T-cell (primary cell): ENCODE measurements around the gene DPP4. TPM values are rescaled to one million over a fixed set of nuclear protein-coding genes. Genes with fewer than 3 reads are reported as not detected.
"Not testable (repeated sequence)": the region's sequence is repeated elsewhere in the genome, so short reads cannot be mapped to it uniquely, and the experiment has no call there.

Experiments
- ATAC-seq, 4 experiments: fragments of 200-7000 bp in 3 of 4; fragments of 150-1000 bp in 1 of 4; cut with Tn5 transposase; replicated peaks in 1 of 4; 1 replicate in 3 of 4; 2 replicates in 1 of 4; pipeline ENCODE4 v1.10.0; 2021; ENCODE audit warnings: moderate library complexity in 3 of 4, mild to moderate bottlenecking in 2 of 4, moderate number of reproducible peaks in 1 of 4
- CTCF ChIA-PET, 2 donors: fragments of 300-600 bp; sonication (Branson Sonifier 250); formaldehyde crosslinking; loops; one replicate each; lab custom pipeline; 2022; ENCODE audit warnings: antibody characterized with exemption in 2 of 2; lab: Charles Lee
- POLR2A ChIA-PET, 2 donors: fragments of 300-600 bp; sonication (Branson Sonifier 250); formaldehyde crosslinking; loops; one replicate each; lab custom pipeline; 2022; ENCODE audit warnings: antibody characterized with exemption in 2 of 2; lab: Charles Lee
- DNase-seq, 35 experiments: peaks; one replicate each; pipeline versions ENCODE4 v3.0.0 to v3.0.0-alpha.2; 2013 to 2023
- H3K27ac ChIP-seq: one replicate; pipeline ENCODE4 v1.5.1; 2013; ENCODE audit warnings: low read length
- H3K27me3 ChIP-seq, 2 experiments: replicated peaks in 1 of 2; 1 replicate in 1 of 2; 2 replicates in 1 of 2; pipeline versions ENCODE4 v1.6.1 to v1.7.0; 2013; ENCODE audit warnings: low read length in 1 of 2, mixed read lengths in 1 of 2; ENCODE audit not compliant: control insufficient read depth in 2 of 2, insufficient read depth in 2 of 2; ENCODE audit errors: extremely low read depth in 1 of 2
- H3K36me3 ChIP-seq, 2 donors: 1 replicate in 1 of 2; 2 replicates in 1 of 2; pipeline versions ENCODE4 v1.6.1 to v1.7.0; 2013; ENCODE audit warnings: low read length in 1 of 2; ENCODE audit not compliant: control insufficient read depth in 2 of 2, insufficient read depth in 1 of 2; ENCODE audit errors: extremely low read depth in 1 of 2
- H3K4me1 ChIP-seq, 2 experiments: 1 replicate in 1 of 2; 2 replicates in 1 of 2; pipeline versions ENCODE4 v1.6.1 to v1.7.0; 2013; ENCODE audit warnings: low read length in 2 of 2, mixed read lengths in 1 of 2; ENCODE audit not compliant: insufficient read depth in 2 of 2, control insufficient read depth in 1 of 2; ENCODE audit errors: extremely low read depth in 1 of 2
- H3K4me3 ChIP-seq, 2 donors: 1 replicate in 1 of 2; 2 replicates in 1 of 2; pipeline versions ENCODE4 v1.5.1 to v1.7.0; 2013; ENCODE audit warnings: mild to moderate bottlenecking in 2 of 2, low read length in 1 of 2, moderate library complexity in 1 of 2; ENCODE audit not compliant: control insufficient read depth in 1 of 2; ENCODE audit errors: extremely low read depth in 1 of 2
- H3K9me3 ChIP-seq: 2 replicates; pipeline ENCODE4 v1.7.0; 2013
- H3K27ac Mint-ChIP-seq, 2 donors: one replicate each; pipeline ENCODE4 v1.8.0; 2020 to 2021; ENCODE audit warnings: mild to moderate bottlenecking in 2 of 2, mixed read lengths in 2 of 2
- H3K27me3 Mint-ChIP-seq, 2 donors: one replicate each; pipeline ENCODE4 v1.8.0; 2021 to 2022; ENCODE audit warnings: mixed read lengths in 2 of 2
- H3K36me3 Mint-ChIP-seq: one replicate; pipeline ENCODE4 v1.8.0; 2021; ENCODE audit warnings: mixed read lengths
- H3K4me1 Mint-ChIP-seq, 3 donors: one replicate each; pipeline ENCODE4 v1.8.0; 2020 to 2022; ENCODE audit warnings: mixed read lengths in 3 of 3, mild to moderate bottlenecking in 1 of 3
- H3K4me3 Mint-ChIP-seq, 3 donors: one replicate each; pipeline ENCODE4 v1.8.0; 2020 to 2022; ENCODE audit warnings: mild to moderate bottlenecking in 3 of 3, mixed read lengths in 3 of 3, moderate library complexity in 3 of 3
- H3K9me3 Mint-ChIP-seq, 3 donors: one replicate each; pipeline ENCODE4 v1.8.0; 2020 to 2022; ENCODE audit warnings: mixed read lengths in 3 of 3
- WGBS: methylation state at CpG from one replicate; pipeline ENCODE4 v1.1.5; 2013; ENCODE audit warnings: missing lambda C conversion rate; ENCODE audit not compliant: insufficient coverage; 5-methylcytosine and 5-hydroxymethylcytosine counted together
- total RNA-seq, 35 experiments: library from RNA in 6 of 35; stranded (reverse) in 6 of 35; fragments of 120-200 nt in 1 of 35; gene quantifications; one replicate each; pipeline versions ENCODE4 v1.2.1 to v1.2.4 and lab custom pipeline; 2013 to 2026

The DPP4 gene
- total RNA-seq, 5 donors from 2014 or later (not counting 1 experiment from before 2014, with no cell fraction given): 30.1 to 47.7 (median 37.9) TPM

DNA sequence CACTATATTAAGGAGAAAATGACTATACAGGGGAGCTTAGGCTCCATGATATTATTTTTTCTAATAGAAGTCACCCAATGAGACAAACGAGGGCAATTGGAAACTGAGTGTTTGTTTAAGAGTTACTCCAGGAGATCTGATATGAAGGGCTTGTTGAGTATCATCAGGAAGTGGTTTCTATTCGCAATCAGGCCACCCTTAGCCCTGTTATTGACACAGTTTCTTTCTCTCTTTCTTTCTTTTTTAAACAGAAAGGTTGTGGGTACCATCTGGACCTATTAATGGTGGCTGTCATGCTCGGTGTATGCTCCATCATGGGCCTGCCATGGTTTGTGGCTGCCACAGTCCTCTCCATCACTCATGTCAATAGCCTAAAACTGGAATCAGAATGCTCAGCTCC is 117.3 kb downstream of the DPP4 start:
- Histone ChIP-seq H3K27me3 (no peaks in the 10 kb centered on the region), H3K27ac (peak overlapping the region; percentile 73), H3K36me3 (no peaks in the 10 kb centered on the region), H3K9me3 (no peaks in the 10 kb centered on the region), H3K4me3 (no peak overlapping the region), H3K4me1 (peaks cover 23 to 48% of the 10 kb centered on the region in 2 experiments)
- H3K9me3 Mint-ChIP-seq: no peaks in the 10 kb centered on the region
- ATAC-seq: peak; percentile 57 to 73 (median 71)
- WGBS: no CpG with 5 or more reads among the region's 3 CpGs
- POLR2A ChIA-PET: no interaction called here
- peak overlapping the region in 2 of 3 donors; percentile 28 to 59 for H3K4me3 Mint-ChIP-seq
- H3K4me1 Mint-ChIP-seq: peaks cover 56 to 59% (median 57%) of the 10 kb centered on the region in 3 donors
- H3K36me3 Mint-ChIP-seq: no peaks in the 10 kb centered on the region
- CTCF ChIA-PET: interaction anchor here (0.6 to 2.0 kb wide), 3 partner anchors 9 to 721 kb away, joined by 3 to 5 read pairs (median 3); no protein-coding TSS in a partner anchor
- H3K27me3 Mint-ChIP-seq: no peaks in the 10 kb centered on the region
- DNase-seq: peak in 4 of 35 experiments; percentile 1 to 44 (median 5)
- peak overlapping the region; percentile 95 to 99 for H3K27ac Mint-ChIP-seq

- H3K4me3 Mint-ChIP-seq: peak overlapping the region in 1 of 3 donors; percentile 58
These were observed 118.8 kb downstream of the DPP4 start for GRCh38 chr2:161955211-161955610.

DNA sequence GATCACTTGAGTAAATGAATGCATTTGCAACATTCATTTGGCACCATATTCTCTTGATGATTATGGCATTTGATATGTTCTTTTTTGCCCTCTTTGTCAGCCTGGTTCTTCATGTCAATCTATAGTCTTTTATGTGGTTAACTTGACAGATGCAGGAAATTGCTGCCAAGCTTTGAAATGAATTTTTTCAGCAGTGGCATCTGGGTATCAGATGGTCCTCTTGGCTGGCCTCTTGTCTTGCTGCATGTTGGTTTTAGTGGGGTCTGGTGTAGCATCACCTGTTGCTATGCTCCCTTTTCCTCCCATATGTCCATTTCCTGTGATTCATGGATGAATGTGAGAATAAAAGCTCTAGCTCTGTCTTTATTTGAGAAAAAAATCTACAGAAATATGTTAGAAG is 119.9 kb downstream of the DPP4 start:
- Histone ChIP-seq H3K27ac (peak overlapping the region; percentile 8), H3K9me3 (no peaks in the 10 kb centered on the region), H3K4me1 (peaks cover 23 to 49% of the 10 kb centered on the region in 2 experiments), H3K4me3 (no peak overlapping the region), H3K27me3 (no peaks in the 10 kb centered on the region), H3K36me3 (no peaks in the 10 kb centered on the region)
- H3K27ac Mint-ChIP-seq: peak overlapping the region; percentile 78 to 90
- CTCF ChIA-PET: interaction anchor here (0.6 to 1.4 kb wide), 7 partner anchors 18 to 347 kb away, joined by 3 to 6 read pairs (median 3); no protein-coding TSS in a partner anchor
- H3K9me3 Mint-ChIP-seq: no peaks in the 10 kb centered on the region
- no peaks in the 10 kb centered on the region for H3K36me3 Mint-ChIP-seq
- H3K4me3 Mint-ChIP-seq: peak overlapping the region; percentile 4 to 35 (median 26)
- ATAC-seq (peak; percentile 69 to 87 (median 74)), DNase-seq (peak in 20 of 35 experiments; percentile 1 to 70 (median 18))
- H3K4me1 Mint-ChIP-seq: peaks cover 53 to 60% (median 60%) of the 10 kb centered on the region in 3 donors
- H3K27me3 Mint-ChIP-seq: no peaks in the 10 kb centered on the region
- POLR2A ChIA-PET: interaction anchor here (0.6 to 1.2 kb wide), 4 partner anchors 38 to 70 kb away, joined by 3 to 5 read pairs (median 3); no protein-coding TSS in a partner anchor

More at GRCh38 chr2:161955211-161955610, 118.8 kb downstream of the DPP4 start:
- no peak for ATAC-seq
- peak overlapping the region; percentile 59 to 80 for H3K27ac Mint-ChIP-seq
- peak overlapping the region; percentile 13 for H3K27ac ChIP-seq
- no peaks in the 10 kb centered on the region for H3K9me3 ChIP-seq
- no peak overlapping the region for H3K4me3 ChIP-seq
- no peaks in the 10 kb centered on the region for H3K36me3 Mint-ChIP-seq
- no peak for DNase-seq
- POLR2A ChIA-PET: no interaction called here
- no peaks in the 10 kb centered on the region for H3K27me3 Mint-ChIP-seq
- peaks cover 23 to 49% of the 10 kb centered on the region in 2 experiments for H3K4me1 ChIP-seq
- CTCF ChIA-PET: interaction anchor here in 1 of 2 donors (1.0 kb wide), 2 partner anchors 8 to 165 kb away, joined by 3 read pairs; no protein-coding TSS in a partner anchor
- H3K9me3 Mint-ChIP-seq: no peaks in the 10 kb centered on the region
- H3K4me1 Mint-ChIP-seq: peaks cover 59 to 60% (median 60%) of the 10 kb centered on the region in 3 donors
- no peaks in the 10 kb centered on the region for H3K27me3 ChIP-seq
- H3K36me3 ChIP-seq: no peaks in the 10 kb centered on the region

DNA sequence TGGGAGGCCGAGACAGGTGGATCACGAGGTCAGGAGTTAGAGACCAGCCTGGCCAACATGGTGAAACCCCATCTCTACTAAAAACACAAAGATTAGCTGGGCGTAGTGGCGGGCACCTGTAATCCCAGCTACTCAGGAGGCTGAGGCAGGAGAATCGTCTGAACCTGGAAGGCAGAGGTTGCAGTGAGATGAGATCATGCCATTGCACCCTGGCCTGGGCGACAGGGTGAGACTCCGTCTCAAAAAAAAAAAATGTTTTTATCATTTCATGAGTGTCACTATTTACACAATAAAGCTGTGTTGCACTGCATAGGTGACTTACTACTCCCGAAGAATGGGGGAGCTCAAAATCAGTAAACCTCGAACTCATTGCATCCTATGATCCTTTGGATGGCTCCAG is 120.6 kb downstream of the DPP4 start:
- H3K9me3 ChIP-seq, H3K36me3 Mint-ChIP-seq, DNase-seq, H3K27me3 ChIP-seq, H3K4me3 ChIP-seq, H3K27me3 Mint-ChIP-seq, H3K36me3 ChIP-seq, H3K9me3 Mint-ChIP-seq, ATAC-seq: not testable (repeated sequence)
- ChIA-PET CTCF (interaction anchor here (0.7 to 1.4 kb wide), 4 partner anchors 58 to 372 kb away, joined by 3 to 6 read pairs (median 4); no protein-coding TSS in a partner anchor), POLR2A (interaction anchor here in 1 of 2 donors (0.5 to 0.6 kb wide), 2 partner anchors 69 to 357 kb away, joined by 3 to 4 read pairs; no protein-coding TSS in a partner anchor)
- Mint-ChIP-seq H3K4me1 (peaks cover 53 to 59% (median 58%) of the 10 kb centered on the region in 3 donors), H3K4me3 (peak overlapping the region in 2 of 3 donors; percentile 14 to 35), H3K27ac (peak overlapping the region; percentile 78 to 90)
- Histone ChIP-seq H3K27ac (peak overlapping the region; percentile 48), H3K4me1 (peaks cover 23 to 49% of the 10 kb centered on the region in 2 experiments)
- 60% methylated on average over 1 of the region's 9 CpGs for WGBS

DNA sequence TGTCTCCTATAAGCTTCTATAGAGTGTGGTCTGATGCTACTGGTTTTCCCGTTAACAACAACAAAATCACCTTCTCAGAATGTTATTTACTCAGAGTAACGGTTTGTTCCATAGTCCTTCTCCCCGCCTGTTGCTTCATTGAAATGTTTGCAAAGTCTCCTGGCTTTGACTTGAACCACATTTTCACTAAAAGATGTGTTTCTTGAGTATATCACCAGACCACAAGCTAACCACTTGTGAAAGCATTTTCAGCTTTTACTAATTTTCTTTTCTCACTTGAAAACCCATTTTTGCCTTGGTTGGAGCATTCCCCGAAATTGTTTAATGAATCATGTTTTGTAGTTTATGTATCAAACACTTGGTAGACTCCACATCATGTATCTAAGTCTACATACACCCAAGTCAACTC is 121.2 kb downstream of the DPP4 start:
- H3K36me3 ChIP-seq: no peaks in the 10 kb centered on the region
- H3K27me3 ChIP-seq: no peaks in the 10 kb centered on the region
- H3K27me3 Mint-ChIP-seq: no peaks in the 10 kb centered on the region
- peaks cover 53 to 56% (median 55%) of the 10 kb centered on the region in 3 donors for H3K4me1 Mint-ChIP-seq
- no peak overlapping the region for H3K4me3 ChIP-seq
- H3K4me3 Mint-ChIP-seq: peak overlapping the region; percentile 14 to 35 (median 14)
- H3K36me3 Mint-ChIP-seq: no peaks in the 10 kb centered on the region
- ChIA-PET CTCF (interaction anchor here (0.6 to 1.4 kb wide), 5 partner anchors 58 to 371 kb away, joined by 3 to 5 read pairs (median 3); no protein-coding TSS in a partner anchor), POLR2A (no interaction called here)
- H3K27ac Mint-ChIP-seq: peak overlapping the region; percentile 78 to 90
- H3K4me1 ChIP-seq: peaks cover 23 to 49% of the 10 kb centered on the region in 2 experiments
- H3K27ac ChIP-seq: peak overlapping the region; percentile 48
- WGBS: 18% methylated on average over 2 of the region's 4 CpGs
- peak in 1 of 35 experiments; percentile 49 for DNase-seq
- H3K9me3 Mint-ChIP-seq: no peaks in the 10 kb centered on the region
- peak; percentile 44 to 59 (median 48) for ATAC-seq
- H3K9me3 ChIP-seq: no peaks in the 10 kb centered on the region

GRCh38 chr2:161947836-161948235 is 126.2 kb downstream of the DPP4 start:
- H3K36me3 ChIP-seq: no peaks in the 10 kb centered on the region
- H3K4me3 ChIP-seq: no peak overlapping the region
- Mint-ChIP-seq H3K9me3 (no peaks in the 10 kb centered on the region), H3K36me3 (no peaks in the 10 kb centered on the region), H3K4me1 (peaks cover 10 to 21% (median 15%) of the 10 kb centered on the region in 3 donors), H3K27ac (no peak overlapping the region), H3K4me3 (no peak overlapping the region), H3K27me3 (no peaks in the 10 kb centered on the region)
- no peak overlapping the region for H3K27ac ChIP-seq
- ChIA-PET POLR2A (interaction anchor here in 1 of 2 donors (0.8 kb wide), 1 partner anchor 112 kb away, joined by 3 read pairs; no protein-coding TSS in a partner anchor), CTCF (interaction anchor here (0.6 to 3.5 kb wide), 7 partner anchors 10 to 688 kb away, joined by 3 to 26 read pairs (median 3); no protein-coding TSS in a partner anchor)
- 75% methylated on average over 1 of the region's 5 CpGs for WGBS
- ATAC-seq: no peak
- no peaks in the 10 kb centered on the region for H3K27me3 ChIP-seq
- H3K9me3 ChIP-seq: no peaks in the 10 kb centered on the region
- peaks cover 0 to 11% of the 10 kb centered on the region in 2 experiments for H3K4me1 ChIP-seq
- no peak for DNase-seq
